Brain pericyte (primary cell): ENCODE results near the gene ATRN.
A peak's percentile ranks its signal among the peaks of the same experiment; 100 is the strongest.
"Not testable (repeated sequence)": the region's sequence is repeated elsewhere in the genome, so short reads cannot be mapped to it uniquely, and the experiment has no call there.

Source experiments
- DNase-seq: peaks from one replicate; pipeline ENCODE4 v3.0.0-alpha.2; 2012; ENCODE audit warnings: low read depth, low spot score

The ATRN gene

DNA sequence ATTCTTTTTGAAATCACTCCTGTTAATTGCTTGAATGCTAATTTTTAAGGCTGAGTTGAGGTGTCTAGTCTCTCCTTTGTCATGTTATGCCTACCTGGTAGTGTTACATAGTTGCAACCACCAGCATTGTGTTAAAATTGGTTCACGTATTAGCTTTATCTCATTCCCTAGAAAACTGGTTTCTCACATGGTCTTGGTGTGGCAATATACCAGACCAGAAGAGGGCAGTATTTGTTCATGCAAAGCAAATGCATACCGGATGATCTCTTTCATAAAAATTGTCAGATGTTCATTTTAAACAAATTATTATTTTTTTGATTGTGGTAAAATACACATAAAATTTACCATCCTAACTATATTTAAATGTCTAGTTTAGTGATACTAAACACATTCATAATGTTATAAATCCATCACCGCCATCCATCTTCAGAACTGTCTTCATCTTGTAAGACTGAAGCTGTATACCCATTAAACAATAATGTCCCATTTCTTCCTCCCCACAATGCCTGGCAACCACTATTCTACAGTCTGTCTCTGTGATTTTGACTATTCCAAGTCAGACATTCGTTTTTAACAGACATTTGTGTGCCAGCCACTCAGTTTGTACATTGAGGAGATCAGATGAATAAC lies 92.8 kb downstream of the ATRN start:
- peak; percentile 25 for DNase-seq

DNA sequence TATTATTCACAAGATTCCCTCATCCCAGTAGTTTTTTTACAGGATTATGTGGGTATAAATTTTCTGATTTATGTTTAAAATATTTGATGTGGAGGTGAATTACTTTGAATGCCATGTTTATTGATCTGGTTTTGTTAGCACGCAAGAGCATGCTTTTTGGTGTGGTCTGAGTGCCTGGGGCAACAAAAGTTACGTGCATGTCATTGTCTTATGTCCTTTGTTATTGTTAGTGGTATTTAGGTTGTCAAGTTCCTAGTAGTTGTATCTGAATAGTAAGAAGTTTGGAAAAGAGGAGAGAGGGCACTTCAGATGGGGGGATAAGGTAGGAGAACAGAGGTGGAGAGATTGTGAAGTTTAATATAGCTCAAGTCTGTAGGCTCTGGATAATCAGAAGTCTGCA lies 95.0 kb downstream of the ATRN start:
- DNase-seq = no peak

DNA sequence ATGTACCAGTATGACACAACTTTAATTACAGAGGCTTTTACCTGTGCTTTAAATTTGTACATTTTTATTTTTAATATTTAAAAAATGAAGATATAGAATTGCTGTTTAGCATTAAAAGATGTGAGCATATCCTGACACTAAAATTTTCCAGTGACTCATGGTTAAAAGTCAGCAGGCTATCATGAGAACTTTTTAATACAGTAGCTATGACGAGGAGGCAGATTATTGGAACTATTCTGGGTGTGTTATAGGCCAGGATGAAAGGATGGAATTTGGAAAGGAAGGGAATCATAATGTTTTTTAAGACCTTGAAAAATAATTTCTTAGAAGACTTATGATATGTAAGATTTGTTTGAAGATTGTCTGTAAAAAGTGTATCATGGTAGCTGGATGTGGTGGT lies 101.3 kb downstream of the ATRN start:
- no peak for DNase-seq

DNA sequence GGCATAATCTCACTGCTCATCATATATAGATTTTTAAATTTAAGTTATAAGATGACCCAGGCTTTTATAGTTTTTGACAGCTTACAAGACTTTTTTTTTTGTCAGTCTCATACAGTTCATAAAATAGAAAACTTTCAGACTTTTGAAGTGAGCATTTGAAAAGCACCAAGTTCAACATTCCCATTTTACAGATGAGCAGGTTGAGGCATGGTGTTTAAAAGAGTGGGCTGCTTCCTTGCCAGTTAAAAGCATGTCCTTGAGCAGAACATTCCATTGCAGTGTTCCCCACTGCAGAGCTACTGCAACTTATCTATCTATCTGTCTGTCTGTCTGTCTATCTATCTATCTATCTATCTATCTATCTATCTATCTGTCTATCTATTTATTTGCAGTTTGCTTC lies 105.5 kb downstream of the ATRN start:
- DNase-seq = no peak

DNA sequence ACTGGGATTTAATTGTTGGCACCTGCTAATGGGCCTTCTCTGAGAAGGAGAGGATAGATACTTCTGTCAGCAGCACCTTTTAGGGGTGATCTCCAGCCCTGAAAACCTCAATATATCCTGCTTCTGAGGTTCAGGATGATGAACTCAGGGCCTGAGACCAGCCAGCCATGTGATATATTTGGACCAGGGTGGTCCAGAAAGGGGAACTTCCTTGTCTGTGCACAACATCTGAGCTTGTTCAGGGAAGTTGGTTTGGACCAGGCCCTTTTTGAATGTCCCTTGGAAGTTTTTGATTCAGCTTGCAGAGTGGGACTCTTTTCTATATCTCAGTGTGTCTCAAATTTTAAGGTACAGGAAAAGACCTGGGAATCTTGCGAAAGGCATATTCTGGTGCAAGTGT lies 106.5 kb downstream of the ATRN start:
- DNase-seq = no peak

DNA sequence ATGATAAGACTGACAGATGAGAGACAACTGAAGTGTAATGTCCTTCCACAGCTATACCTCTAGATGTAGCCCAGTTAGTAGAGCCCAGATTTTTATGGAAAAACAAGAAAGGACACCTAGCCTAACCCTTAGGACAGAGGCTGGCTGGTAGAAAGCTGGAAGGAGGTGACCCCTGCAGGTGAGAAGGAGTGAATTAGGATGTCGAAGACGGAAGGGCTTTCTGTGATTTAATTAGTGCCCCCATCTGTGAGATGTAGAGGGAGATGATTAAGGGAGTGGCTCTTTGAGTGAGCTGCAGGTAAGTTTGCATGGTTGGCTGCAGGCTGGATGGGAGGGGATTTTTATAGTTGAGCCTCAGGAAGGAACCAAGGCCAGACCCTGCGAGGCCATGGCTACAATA lies 109.6 kb downstream of the ATRN start:
- DNase-seq = no peak

DNA sequence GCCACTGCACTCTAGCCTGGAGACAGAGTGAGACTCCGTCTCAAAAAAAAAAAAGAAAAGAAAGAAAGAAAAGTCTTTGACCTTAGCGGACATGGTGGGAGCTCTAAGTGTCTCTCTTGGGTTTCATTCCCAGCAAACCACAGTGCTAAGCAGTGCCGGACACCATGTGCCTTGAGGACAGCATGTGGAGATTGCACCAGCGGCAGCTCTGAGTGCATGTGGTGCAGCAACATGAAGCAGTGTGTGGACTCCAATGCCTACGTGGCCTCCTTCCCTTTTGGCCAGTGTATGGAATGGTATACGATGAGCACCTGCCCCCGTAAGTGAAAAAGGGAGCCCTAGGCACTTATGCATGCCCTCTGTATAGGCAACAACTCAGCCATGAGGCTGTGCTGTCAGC lies 112.9 kb downstream of the ATRN start:
- DNase-seq = no peak

DNA sequence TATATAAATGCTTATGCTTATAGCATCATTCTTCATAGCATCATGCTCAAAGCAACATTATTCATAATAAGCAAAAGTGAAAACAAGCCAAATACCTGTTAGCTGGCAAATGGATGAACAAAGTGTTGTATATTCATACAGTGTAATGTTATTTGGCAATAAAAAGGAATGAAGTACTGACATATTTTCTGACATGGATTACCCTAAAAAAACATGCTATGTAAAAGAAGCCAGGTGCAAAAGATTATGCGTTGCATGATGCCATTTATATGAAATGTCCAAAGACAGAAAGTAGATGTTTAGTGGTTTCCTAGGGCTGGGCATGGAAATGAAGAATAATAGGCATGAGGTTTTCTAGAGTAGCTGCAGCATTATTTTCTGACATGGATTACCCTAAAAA lies 115.3 kb downstream of the ATRN start:
- no peak for DNase-seq

DNA sequence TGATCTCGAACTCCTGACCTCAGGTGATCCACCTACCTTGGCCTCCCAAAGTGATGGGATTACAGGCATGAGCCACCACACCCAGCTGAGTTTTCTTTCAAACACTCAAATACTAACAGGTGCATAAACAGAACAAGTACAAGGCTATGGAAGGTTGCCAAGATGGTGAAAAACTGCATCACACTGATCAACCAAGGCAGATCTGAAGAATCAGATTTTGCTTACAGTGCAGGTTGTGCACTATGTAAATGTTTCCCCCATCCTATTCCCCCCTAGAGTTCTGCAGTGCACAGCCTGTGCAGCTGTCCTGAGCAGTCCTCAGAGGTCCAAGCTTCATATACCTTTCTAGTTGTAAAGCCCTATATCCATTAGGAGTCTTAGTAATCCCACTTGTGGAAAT lies 119.3 kb downstream of the ATRN start:
- no peak for DNase-seq

DNA sequence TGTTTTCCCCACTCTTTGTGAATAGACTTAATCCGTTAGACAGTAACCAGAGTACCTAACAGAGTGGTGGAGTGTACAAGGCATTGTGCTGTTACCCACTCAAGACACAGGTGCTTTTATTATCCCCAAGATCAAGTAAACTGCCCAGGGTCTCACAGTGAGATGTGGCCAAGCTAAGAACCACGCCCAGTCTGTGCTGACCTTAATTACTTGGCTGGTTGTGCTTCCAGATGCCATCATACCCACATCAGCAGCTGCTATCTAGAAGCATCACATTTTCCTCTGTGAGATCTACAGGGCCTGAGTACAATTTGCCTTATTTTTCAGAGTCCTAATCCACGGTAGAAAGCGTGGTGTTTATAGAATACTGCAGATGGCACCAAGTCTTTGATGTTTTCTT lies 122.1 kb downstream of the ATRN start:
- no peak for DNase-seq

DNA sequence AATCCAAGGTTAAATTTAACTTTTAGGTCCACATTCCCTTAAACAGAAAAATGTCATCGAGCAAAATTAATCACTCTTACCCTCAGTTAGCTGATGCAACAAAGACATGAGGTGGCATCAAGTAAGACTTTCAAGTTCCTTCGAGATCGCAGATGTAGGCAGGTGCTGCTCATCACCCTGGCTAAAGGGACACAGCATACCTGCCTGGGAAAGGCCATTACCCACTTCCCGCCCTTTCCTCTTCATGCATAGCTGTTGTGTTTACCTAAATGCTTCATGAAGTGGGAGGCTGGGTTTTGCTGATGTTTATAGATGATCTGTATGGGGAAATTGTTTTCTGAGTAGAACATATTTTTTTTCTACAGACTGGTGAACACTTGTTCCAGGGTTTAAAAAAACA lies 124.7 kb downstream of the ATRN start:
- no peak for DNase-seq

DNA sequence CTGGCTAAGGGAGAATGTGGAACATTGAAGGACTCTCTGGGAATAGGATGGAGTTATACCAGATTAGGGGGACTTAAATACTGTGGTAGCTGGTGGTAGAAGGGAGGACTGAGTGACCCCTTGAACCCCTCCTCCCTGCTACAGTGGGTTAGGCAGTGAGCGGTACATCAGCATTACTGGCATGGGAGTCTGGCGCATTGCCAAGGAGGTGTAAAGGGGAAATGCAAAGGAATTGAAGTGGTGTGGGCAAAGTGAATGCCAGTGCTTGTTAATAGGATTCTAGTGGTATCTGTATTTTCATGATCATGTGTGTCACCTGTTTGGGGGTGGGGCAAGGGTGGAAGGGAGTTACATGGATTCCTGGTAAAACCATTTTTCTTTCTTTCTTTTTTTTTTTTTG lies 132.3 kb downstream of the ATRN start:
- no peak for DNase-seq

DNA sequence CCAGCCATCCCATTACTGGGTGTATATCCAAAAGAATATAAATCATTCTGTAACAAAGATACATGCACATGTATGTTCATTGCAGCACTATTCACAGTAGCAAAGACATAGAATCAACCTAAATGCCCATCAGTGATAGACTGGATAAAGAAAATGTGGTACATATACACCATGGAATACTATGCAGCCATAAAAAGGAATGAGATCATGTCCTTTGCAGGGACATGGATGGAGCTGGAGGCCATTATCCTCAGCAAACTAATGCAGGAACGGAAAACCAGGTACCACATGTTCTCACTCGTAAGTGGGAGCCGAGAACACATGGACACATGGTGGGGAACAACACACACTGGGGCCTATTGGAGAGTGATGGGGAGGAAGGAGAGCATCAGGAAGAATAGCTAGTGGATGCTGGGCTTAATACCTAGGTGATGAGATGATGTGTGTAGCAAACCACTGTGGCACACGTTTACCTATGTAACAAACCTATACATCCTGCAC lies 134.6 kb downstream of the ATRN start:
- DNase-seq = not testable (repeated sequence)

DNA sequence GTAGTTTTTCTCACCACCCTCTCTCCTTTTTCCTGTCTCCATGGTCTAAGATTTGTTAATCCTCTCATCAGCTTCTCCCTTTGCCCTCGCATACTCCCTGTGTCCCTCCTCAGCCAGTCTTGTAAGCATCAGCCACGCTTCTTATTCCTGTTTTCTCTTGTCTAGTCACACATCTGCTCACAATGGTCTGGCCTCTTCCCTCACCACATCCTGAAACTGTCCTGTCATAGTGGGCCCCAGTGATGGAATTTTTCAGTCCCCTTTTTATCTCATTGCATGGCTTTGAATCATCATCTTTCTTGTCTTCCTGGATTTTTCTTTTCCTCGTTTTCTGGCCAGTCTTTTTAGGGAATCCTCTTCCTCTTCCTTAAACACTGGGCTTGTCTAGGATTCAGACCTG lies 135.2 kb downstream of the ATRN start:
- no peak for DNase-seq

DNA sequence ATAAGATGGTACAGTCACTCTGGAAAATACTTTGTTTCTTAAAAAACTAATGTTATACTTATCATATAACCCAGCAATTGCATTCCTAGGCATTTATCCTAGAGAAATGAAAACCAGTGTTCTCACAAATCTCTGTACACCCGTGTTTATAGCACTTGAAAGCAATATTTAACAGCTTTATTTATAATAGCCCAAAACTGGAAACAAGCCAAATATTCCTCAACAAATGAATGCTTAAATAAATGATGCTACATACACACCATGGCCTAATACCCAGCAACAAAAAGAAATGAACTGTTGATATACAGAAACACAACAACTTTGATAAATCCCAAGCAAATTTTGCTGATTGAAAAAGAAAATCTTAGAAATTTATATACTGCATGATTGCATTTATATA lies 141.1 kb downstream of the ATRN start:
- DNase-seq = no peak

DNA sequence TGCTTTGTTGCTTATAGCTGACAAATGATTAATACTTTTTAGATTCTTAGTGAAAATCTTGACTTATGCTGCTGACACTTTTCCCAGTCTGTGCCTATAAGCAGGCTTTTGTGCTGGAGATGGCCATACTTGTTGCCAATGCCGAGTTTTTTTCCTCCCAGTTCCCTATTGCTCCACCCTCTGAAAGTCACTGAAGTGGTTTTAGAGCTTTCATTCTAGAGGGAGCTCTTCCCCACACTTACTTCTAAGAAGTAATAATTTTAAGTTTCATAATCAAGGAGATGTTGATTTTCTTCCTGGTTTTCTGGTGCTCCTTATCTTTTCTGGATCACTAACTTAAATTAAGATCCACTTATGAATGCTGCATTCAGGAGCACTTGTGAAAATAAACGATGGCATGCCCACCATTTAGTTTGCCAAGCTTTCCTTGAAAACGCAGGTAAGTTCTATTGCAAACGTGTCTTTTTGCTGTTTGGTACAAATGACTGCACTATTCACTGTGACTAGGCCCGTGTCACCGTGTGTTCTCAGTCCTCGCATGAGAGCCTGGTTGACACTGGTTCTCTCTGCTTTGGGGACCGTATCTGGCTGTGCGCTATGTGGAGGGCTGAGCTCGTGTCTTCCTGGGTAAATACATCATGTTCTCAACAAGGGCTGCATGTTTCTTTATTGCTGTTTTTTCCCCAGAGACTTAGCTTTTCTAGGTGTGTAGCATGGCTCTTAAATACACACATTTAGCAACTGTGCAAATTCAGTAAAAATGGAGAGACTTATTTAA lies 142.2 kb downstream of the ATRN start:
- no peak for DNase-seq

DNA sequence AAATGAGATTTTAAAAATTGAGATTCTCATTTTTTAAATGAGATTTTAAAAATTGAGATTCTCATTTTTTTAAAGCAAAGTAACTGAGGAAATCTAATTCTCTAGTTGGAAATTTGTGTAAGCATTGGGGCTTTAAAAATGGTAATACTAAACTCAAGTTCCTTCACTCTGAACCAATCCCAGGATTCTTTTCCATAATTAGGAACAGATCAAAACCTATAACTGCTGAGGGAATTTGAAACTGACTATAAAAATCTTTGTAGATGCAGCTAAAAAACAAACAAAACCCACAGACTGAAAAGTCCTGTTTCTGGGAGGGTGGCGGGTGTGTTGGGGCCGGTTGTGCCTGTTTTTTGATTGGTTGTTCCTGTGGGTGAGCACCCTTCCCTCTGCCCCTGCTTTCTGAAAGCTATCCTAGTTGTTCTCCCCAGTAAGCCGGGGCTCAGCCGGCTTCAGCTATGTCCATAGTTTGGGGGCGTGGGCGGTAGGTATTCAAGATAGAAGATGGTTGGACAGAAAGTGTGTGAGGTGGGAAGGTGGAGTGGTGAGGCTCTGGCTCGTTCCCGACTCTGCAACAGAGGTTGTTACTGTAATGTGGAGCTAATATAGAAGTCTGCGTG lies 143.1 kb downstream of the ATRN start:
- DNase-seq = no peak

DNA sequence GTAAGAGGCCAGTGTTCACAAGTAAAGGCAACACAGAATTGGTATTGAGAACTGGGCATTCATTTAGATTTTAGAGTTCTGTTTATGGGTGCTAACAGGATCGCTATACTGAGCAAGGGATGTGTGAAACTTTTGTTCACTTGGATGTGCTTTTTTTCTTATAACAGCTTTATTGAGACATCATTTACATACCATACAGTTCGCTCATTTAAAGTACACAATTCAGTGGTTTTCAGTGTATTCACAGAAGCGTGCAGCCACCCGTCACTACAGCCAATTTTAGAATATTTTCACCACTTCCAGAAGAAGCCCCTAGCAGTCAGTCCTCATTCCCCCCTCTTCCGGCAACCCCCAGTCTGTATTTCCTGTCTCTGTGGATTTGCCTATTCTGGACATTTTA lies 143.6 kb downstream of the ATRN start:
- DNase-seq = no peak

DNA sequence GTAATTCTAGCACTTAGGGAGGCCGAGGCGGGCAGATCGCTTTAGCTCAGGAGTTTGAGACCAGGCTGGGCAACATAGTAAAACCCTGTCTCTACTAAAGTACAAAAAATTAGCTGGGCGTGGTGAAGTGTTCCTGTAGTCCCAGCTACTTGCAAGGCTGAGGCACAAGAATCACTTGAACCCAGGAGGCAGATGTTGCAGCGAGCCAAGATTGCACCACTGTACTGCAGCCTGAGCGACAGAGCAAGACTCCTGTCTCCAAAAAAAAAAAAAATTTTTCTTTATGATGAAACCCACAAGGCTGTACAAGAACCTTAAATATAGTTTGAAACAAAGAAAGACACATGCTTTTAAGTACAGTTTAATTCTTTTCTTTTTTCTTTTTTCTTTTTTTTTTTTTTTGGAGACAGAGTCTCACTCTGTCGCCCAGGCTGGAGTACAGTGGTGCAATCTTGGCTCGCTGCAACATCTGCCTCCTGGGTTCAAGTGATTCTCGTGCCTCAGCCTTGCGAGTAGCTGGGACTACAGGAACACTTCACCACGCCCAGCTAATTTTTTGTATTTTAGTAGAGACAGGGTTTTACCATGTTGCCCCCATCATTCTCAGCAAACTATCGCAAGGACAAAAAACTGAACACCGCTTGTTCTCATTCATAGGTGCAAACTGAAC lies 144.5 kb downstream of the ATRN start:
- DNase-seq = not testable (repeated sequence)

DNA sequence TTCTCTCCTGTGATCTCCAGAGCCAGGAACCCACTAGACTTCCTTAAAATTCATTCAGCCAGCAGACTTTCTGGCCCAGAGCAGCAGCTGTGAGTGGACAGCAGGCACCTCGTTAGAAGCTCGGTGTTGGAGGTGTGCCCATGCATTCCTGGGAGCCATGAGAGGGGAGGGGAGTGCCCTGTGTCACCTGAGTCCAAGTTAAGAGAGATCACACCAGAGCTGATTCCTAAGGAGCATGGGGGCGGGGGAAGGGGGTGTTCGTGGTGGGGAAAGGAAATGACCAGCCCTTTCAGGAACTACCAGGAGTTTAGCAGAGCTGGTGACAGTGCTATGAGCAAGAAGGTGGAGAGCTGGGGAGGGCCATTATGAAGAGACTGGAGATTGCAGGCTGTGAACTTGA lies 145.4 kb downstream of the ATRN start:
- no peak for DNase-seq

DNA sequence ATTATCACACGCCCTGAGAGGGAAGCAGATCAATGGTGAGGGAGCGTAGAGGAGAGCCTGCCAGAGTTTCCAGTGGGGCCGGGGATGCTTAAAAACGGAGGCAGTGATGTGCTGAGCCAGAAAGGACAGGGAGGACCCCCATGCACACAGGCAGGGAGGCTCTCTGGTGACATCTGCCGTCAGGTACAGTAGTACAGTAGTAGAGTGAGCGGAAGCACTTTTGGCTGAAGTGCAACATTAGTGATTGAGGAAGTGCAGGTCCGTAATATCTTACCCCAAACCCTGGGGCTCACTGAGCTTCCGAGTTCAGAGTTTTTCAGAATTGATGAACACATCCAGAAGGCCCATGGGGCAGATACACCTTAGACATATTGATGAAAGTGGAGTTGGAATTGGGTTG lies 150.3 kb downstream of the ATRN start:
- DNase-seq = no peak

DNA sequence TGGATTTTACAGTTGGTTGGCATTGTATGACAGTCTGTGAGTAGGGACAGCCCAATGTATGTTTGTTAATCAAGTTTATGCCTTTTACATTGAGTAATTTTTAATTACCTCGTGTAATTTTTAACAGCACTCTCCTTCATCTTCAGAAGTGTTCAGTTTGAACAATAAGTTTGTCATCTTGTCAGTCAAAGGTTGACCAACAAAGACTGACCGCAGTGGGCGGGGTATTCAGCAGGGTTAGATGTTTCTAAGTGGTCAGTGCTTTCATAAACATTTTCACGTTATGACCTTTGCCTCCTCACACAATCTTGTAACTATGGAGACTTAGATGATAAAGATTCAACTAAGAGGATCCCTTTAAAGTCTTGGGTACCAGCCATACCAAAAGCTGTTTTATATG lies 151.6 kb downstream of the ATRN start:
- DNase-seq = no peak
